HG03521 (cell line): Measurements from ENCODE around the gene RBM5.
"Not testable (repeated sequence)": the region's sequence is repeated elsewhere in the genome, so short reads cannot be mapped to it uniquely, and the experiment has no call there.

Experiments used
- ATAC-seq: cut with Tn5 transposase; IDR thresholded peaks from one replicate; pipeline ENCODE4 v1.9.1; 2021; ENCODE audit warnings: mild to moderate bottlenecking, moderate library complexity; ENCODE audit not compliant: unreplicated experiment

Gene RBM5

DNA sequence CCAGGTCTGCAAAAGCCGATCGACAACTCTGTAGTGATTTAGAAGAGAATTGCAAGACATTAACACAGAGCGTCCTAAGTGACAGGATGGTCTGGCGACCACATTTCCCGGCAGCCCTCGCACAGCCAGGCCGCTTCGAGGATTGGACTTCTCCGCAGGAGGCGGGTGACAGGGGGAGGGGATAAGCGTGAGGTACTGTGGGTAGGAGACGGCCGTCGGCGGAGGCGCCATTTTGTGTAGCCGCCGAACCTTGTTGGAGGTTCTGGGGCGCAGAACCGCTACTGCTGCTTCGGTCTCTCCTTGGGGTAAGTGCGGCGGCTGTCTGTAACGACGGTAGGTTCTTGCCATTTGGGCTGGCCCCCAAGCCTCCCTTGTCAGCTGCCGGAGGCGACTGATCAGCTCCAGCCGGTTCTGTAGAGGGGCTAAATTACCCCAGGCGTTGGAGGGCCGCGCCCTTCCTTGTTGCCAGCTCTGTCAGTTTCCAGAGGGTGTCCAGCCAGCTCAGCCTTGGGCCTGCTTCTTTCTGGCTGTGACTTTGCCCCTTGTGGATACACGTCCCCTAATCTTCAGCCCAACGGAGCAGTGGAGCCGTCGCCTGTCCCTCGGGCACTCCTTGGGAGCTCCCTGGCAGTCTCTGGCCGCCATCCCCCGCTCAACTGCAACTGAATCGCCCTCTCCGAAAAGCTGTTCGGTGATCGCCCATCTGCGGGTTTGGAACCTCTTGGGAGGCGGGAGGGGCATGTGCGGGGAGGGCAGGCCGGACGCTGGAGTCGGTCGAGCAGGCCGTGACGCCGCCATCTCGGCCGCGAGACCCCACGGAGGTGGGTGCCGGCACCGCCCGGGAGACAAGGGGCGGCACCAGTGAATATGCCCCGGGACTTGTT lies at the start of gene RBM5:
TSS of gene RBM5 (plus strand) at position 195 of the 884 bp plus-strand sequence. CDS start 1,516 bp downstream, outside the sequence.
- peak; percentile 96 for ATAC-seq

- no peak for ATAC-seq
Measured at GRCh38 chr3:50044976-50045375, 43.7 kb upstream of the RBM5 start.

DNA sequence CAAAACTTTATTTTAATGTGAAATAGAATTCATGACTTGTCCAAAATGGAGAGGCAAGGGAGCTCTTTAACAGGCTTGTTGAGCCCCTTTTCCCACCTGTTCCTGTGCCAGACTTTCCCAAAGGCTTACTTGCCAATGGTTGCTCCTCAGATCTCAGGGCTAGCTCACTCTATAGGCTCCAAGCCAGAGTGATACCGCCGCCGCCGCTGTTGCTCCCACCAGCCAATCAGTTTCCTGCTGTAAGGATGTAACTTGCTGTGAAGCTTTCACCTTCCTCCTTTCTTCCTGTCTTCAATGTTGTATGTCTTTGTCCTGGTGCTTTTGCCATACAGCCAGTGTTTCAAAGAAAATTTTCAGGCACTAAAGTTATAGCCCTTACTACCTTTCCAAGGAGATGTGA lies 41.3 kb upstream of the RBM5 start:
- ATAC-seq, result no peak

GRCh38 chr3:50050361-50050760 lies 38.4 kb upstream of the RBM5 start:
- ATAC-seq, result no peak

DNA sequence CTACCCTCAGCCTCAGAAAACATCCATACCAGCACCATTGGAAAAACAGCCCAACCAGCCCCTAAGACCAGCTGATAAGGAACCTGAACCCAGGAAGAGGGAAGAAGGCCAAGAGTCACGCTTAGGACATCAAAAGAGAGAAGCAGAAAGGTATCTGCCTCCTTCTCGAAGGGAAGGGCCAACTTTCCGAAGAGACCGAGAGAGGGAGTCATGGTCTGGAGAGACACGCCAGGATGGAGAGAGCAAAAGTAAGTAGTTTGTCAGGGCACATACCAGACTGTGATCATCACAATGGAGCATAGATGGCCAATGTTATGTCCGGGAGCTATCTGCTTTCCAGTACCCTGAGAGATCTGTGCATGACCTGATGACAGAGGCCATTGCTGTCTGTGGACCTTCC lies 31.0 kb upstream of the RBM5 start:
- ATAC-seq, result no peak

DNA sequence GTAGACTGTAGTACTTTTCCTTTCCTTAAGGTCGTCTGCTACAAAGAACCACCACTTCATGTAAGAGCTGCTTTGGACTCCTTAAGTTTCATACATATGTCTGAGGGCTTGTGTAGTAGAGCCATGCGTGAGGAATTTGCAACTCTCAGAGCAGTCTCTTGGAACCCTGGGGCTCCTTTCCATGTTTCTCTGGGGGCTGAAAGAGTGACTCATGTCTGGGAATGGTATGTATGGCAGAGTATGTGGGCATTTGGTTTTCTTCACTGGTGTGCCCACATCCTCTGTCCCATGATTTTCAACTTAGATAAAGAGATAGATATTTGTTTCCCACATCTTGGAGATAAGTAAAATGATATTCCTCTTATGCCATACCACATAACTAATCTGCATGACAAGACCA lies 20.6 kb upstream of the RBM5 start:
- no peak for ATAC-seq

DNA sequence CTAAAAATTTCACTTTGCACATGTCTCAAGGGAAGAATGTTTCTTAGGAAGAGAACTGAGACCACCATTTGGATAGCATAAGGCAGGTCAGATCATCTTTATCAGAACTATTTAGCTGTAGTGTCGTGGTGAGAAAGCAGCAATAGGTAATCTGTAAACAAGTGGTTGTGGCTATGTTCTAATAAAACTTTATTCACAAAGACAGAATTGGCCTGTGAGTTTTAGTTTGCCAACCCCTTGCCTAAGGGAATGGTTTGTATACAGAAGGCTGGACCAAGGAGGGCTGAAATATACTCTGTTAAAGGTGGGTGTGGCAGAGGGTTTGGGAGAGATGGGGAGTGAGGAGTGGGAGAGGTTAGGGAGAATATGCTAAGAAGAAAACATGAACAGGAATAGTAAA lies 10.6 kb upstream of the RBM5 start:
- ATAC-seq, result no peak

GRCh38 chr3:50078622-50079021 lies 10.1 kb upstream of the RBM5 start:
- no peak for ATAC-seq

DNA sequence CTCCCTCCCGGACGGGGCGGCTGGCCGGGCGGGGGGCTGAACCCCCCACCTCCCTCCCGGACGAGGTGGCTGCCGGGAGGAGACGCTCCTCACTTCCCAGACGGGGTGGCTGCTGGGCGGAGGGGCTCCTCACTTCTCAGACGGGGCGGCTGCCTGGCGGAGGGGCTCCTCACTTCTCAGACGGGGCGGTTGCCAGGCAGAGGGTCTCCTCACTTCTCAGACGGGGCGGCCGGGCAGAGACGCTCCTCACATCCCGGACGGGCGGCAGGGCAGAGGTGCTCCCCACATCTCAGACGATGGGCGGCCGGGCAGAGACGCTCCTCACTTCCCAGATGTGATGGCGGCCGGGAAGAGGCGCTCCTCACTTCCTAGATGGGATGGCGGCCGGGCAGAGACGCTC lies 3.8 kb upstream of the RBM5 start:
- ATAC-seq, result not testable (repeated sequence)

DNA sequence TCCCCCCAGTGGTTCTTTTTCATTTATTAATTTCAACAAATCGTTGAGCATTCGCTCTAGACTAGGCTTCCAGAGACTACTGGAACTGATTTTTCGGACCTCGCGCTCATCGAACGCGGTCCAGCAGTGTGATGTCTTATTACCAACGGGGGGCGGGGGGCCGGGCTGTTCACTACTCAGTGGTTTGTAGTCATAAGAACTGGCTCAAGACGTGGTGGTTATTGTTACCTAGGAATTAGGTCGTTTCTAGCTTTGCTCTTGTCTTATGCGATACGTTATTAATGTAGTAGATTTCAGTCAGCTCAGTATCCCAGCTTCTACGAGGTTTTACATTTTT lies 858 bp downstream of the RBM5 start:
- peak; percentile 12 for ATAC-seq

- no peak for ATAC-seq
Measured at GRCh38 chr3:50090984-50091383, 2.3 kb downstream of the RBM5 start.

- no peak for ATAC-seq
Measured at GRCh38 chr3:50095352-50095998, 6.8 kb downstream of the RBM5 start.

- no peak for ATAC-seq
Measured at GRCh38 chr3:50100386-50100785, 11.7 kb downstream of the RBM5 start.

DNA sequence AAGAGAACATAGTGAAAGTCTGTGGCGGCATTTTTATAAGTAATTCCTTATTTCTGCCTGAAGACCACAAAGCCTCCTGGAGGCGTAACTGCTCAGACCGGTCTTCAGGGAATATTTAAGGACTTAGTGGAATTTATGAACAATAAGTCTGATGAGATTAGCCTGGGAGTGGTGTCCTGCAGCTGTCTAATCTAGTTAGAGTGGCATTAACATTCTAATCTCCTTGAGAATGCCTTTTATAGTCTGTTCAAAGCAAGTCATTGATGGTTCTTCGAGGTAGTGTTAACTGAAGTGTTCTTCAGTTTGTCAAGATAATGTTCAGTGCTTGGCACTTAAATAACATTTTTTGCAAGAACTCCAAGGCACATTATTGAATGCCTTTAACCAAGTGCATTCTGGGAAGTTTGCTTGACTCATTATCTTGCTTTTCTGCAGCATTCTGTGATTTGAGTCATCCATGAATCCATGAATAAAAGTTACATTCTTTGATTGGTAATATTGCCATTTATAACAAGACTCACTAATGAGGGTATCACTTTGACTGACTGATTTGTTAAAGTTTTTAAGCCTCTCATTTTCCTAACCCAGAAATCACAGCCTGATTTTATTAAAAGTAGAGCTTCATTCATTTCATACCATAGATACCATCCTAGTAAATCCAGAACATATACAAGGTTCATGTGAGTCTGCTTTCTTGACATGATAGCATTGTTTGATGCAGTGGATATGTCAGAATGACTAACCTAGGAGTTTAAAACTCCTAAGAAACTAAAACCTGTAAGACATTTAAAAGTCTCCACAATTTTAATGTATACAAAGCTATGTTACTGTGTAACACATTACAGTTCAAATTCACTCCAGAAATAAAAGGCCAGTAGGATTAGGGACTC lies 12.5 kb downstream of the RBM5 start:
- no peak for ATAC-seq

- no peak for ATAC-seq
Measured at GRCh38 chr3:50102558-50102957, 13.8 kb downstream of the RBM5 start.

DNA sequence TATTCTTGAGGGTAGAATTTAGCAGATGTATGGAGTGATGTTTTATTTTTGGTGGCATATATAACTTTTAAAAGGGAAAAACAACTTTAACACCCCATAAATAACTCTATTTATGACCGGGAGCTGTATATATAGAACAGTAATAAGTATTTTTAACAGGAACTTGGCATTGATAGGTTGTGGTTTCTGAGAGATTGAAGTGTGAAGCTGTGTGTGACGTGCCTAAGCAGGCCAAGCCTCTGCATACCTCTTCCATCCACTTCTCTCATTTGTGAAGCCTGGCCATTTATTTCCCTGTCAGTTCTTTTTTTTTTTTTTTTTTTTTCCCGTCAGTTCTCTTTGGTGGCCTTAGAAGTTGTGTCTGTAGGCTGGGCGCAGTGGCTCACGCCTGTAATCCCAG lies 23.0 kb downstream of the RBM5 start:
- no peak for ATAC-seq

DNA sequence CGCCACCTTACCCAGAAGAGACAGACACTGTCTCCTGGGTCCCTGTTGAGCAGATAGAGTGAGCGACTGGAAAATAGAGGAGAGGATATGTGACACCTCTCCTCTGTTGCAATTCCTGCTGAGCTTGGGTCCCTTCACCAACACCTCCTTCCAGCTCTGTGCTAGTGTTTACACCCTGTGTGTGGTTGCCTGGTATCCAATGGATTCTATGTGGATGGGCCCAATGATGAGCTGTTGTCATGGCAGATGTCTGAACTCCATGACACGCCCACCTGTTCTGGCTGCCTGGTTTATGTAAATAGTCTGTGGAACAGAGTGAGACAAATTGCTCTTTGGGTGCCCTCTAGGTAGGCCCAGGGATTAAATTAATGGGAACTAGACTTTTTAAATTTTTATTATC lies 23.7 kb downstream of the RBM5 start:
- no peak for ATAC-seq

- no peak for ATAC-seq
Measured at GRCh38 chr3:50117120-50117519, 28.4 kb downstream of the RBM5 start.

DNA sequence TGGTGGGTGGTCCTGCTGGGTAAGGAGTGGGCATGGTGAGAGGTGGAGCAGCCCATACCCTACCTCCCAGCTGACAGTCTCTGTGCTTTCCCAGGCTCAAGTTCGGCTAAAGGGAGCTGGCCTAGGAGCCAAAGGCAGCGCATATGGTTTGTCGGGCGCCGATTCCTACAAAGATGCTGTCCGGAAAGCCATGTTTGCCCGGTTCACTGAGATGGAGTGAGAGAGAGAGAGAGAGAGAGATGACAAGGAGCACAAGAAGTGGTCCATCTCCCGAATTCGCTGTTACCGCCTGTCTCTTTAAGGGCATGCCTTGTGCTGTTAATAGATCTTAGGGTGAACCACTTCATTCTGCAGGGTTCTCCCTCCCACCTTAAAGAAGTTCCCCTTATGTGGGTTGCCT lies 29.5 kb downstream of the RBM5 start:
- no peak for ATAC-seq

- ATAC-seq, result no peak
Measured at GRCh38 chr3:50119786-50120185, 31.1 kb downstream of the RBM5 start.

DNA sequence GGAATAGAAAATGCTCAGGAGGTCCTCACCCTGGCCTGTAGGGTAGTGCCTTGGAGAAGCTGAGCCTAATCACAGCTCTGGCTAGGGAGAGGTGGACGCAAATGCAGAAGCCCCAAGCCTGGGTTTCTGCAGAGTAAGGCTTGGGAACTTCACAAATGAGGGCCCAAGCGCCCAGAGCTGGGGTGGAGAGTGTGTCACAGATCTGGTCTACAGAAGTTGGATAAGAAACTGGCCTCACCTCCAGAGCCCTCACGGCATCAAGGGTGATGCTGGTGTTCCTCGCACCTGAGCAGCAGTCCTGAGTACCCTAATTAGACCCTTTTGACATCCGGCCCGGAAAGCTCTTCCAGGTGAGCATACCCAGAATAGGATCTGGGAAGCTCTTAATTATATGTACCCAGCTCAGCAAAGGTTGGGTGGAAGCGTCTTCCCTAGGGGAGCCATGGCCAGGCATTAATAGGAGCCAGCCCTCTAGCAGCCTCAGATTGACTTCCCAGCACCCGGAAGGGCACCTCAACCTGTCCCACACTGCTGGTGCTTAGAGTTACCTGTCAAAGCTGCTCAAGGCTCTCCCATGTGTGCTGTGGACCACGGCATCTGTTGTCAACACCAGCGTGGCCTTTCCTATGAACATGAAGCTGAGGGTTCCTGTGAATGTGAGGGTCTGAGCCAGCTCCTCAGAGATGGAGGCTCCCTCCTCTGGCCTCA lies 31.8 kb downstream of the RBM5 start:
- ATAC-seq, result no peak
